IMR-90 (cell line): Measurements from ENCODE around the gene ANXA1. TPM values are rescaled to one million over a fixed set of nuclear protein-coding genes. Genes with fewer than 3 reads are reported as not detected.

Experiments used
- ATAC-seq: fragments of 200-7000 bp; cut with Tn5 transposase; 2 replicates; pipeline ENCODE4 v1.9.1; 2020; ENCODE audit warnings: low read depth, mild to moderate bottlenecking, moderate library complexity
- BruUV-seq: library from RNA; stranded (reverse); fragments of 400-500 nt; replicated peaks from 2 replicates; lab custom pipeline; 2021; lab: Mats Ljungman, UMichigan
- CTCF ChIA-PET: fragments of 300-600 bp; formaldehyde crosslinking; extraction: SDS; loops from one replicate; lab custom pipeline; 2021; ENCODE audit warnings: antibody characterized with exemption; lab: Yijun Ruan, JAX
- POLR2A ChIA-PET: fragments of 300-600 bp; sonication (Branson Sonifier 250); formaldehyde crosslinking; loops from one replicate; lab custom pipeline; 2022; ENCODE audit warnings: antibody characterized with exemption; ENCODE audit not compliant: unreplicated experiment; lab: Charles Lee
- DNase-seq: peaks from one replicate; pipeline ENCODE4 v3.0.0; 2013
- H2AFZ ChIP-seq: replicated peaks from 2 replicates; pipeline ENCODE3; 2013; ENCODE audit warnings: low read length, mild to moderate bottlenecking; ENCODE audit not compliant: poor library complexity
- H2AK5ac ChIP-seq: 2 replicates; pipeline ENCODE4 v1.6.1; 2013; ENCODE audit warnings: low read depth, low read length, inconsistent platforms
- H2AK9ac ChIP-seq: replicated peaks from 2 replicates; pipeline ENCODE3; 2013; ENCODE audit warnings: mild to moderate bottlenecking, low read depth, low read length, moderate library complexity; ENCODE audit not compliant: poor library complexity
- H2BK120ac ChIP-seq: 2 replicates; pipeline ENCODE4 v1.6.1; 2013; ENCODE audit warnings: low read depth, low read length, inconsistent platforms
- H2BK15ac ChIP-seq: 3 replicates; pipeline ENCODE4 v1.6.1; 2013; ENCODE audit warnings: low read depth, low read length, inconsistent platforms
- H2BK20ac ChIP-seq: 2 replicates; pipeline ENCODE4 v1.6.1; 2013; ENCODE audit warnings: low read depth, mild to moderate bottlenecking, inconsistent platforms, low read length, moderate library complexity
- H2BK5ac ChIP-seq: 2 replicates; pipeline ENCODE4 v1.6.1; 2013; ENCODE audit warnings: mild to moderate bottlenecking, low read depth, low read length, inconsistent platforms; ENCODE audit not compliant: poor library complexity, severe bottlenecking
- H3K14ac ChIP-seq: replicated peaks from 2 replicates; pipeline ENCODE4 v1.6.1; 2013; ENCODE audit warnings: low read depth, low read length, inconsistent platforms
- H3K18ac ChIP-seq: 2 replicates; pipeline ENCODE4 v1.6.1; 2013; ENCODE audit warnings: low read depth, low read length, control low read depth
- H3K23ac ChIP-seq: 2 replicates; pipeline ENCODE4 v1.6.1; 2013; ENCODE audit warnings: low read depth, low read length, inconsistent platforms
- H3K27ac ChIP-seq: 2 replicates; pipeline ENCODE4 v1.5.1; 2013; ENCODE audit warnings: mild to moderate bottlenecking, control low read depth, low read length; ENCODE audit not compliant: insufficient read depth
- H3K27me3 ChIP-seq: 2 replicates; pipeline ENCODE4 v1.6.1; 2013; ENCODE audit warnings: low read length; ENCODE audit not compliant: control insufficient read depth, insufficient read depth
- H3K36me3 ChIP-seq: 2 replicates; pipeline ENCODE4 v1.6.1; 2013; ENCODE audit warnings: low read length, mixed read lengths; ENCODE audit not compliant: control insufficient read depth, insufficient read depth
- H3K4ac ChIP-seq: 2 replicates; pipeline ENCODE4 v1.6.1; 2013; ENCODE audit warnings: low read depth, low read length, inconsistent platforms
- H3K4me1 ChIP-seq: 2 replicates; pipeline ENCODE4 v1.6.1; 2013; ENCODE audit warnings: low read length, mixed read lengths; ENCODE audit not compliant: control insufficient read depth, insufficient read depth
- H3K4me2 ChIP-seq: 2 replicates; pipeline ENCODE4 v1.6.1; 2013; ENCODE audit warnings: low read depth, mild to moderate bottlenecking, control low read depth, low read length, moderate library complexity
- H3K4me3 ChIP-seq: 2 replicates; pipeline ENCODE4 v1.5.1; 2013; ENCODE audit warnings: low read depth, mild to moderate bottlenecking, control low read depth, low read length, moderate library complexity; ENCODE audit not compliant: insufficient read depth
- H3K56ac ChIP-seq: 2 replicates; pipeline ENCODE4 v1.6.1; 2013; ENCODE audit warnings: low read length, inconsistent platforms; ENCODE audit not compliant: insufficient read depth; ENCODE audit errors: extremely low read depth
- H3K79me1 ChIP-seq, 2 experiments: 2 replicates each; pipeline ENCODE4 v1.6.1; 2013; ENCODE audit warnings: low read length in 2 of 2, inconsistent platforms in 1 of 2, low read depth in 1 of 2
- H3K9ac ChIP-seq: 2 replicates; pipeline ENCODE4 v1.6.1; 2013; ENCODE audit warnings: low read depth, low read length, control low read depth
- H3K9me1 ChIP-seq: 2 replicates; pipeline ENCODE4 v1.6.1; 2013; ENCODE audit warnings: low read length, inconsistent platforms; ENCODE audit not compliant: insufficient read depth
- H3K9me3 ChIP-seq: 2 replicates; pipeline ENCODE4 v1.6.1; 2013; ENCODE audit warnings: low read length; ENCODE audit not compliant: control insufficient read depth, insufficient read depth
- H4K20me1 ChIP-seq: 2 replicates; pipeline ENCODE4 v1.6.1; 2013; ENCODE audit warnings: low read length, inconsistent platforms; ENCODE audit not compliant: insufficient read depth
- H4K5ac ChIP-seq: 2 replicates; pipeline ENCODE4 v1.6.1; 2013; ENCODE audit warnings: mild to moderate bottlenecking, low read depth, low read length, control low read depth
- H4K8ac ChIP-seq, 2 experiments: 2 replicates each; pipeline ENCODE4 v1.6.1; 2013; ENCODE audit warnings: low read depth in 2 of 2, low read length in 2 of 2, control low read depth in 1 of 2, inconsistent platforms in 1 of 2
- H4K91ac ChIP-seq: 2 replicates; pipeline ENCODE4 v1.6.1; 2013; ENCODE audit warnings: low read depth, low read length, inconsistent platforms; ENCODE audit not compliant: insufficient read depth
- BHLHE40 ChIP-seq: fragments of 150-350 bp; IDR thresholded peaks from 2 replicates; pipeline ENCODE4 v1.6.1; 2016; ENCODE audit warnings: mild to moderate bottlenecking, low read depth, low read length
- CEBPB ChIP-seq: IDR thresholded peaks from 2 replicates; pipeline ENCODE4 v1.6.1; 2012; ENCODE audit warnings: low read depth, low read length, improper control_type of control experiment
- CHD1 ChIP-seq: IDR thresholded peaks from 2 replicates; pipeline ENCODE4 v1.6.1; 2012; ENCODE audit warnings: low read depth, low read length, improper control_type of control experiment
- CTCF ChIP-seq: conservative IDR thresholded peaks from 2 replicates; pipeline ENCODE4 v1.5.1; 2012; ENCODE audit warnings: mild to moderate bottlenecking, low read depth, low read length, improper control_type of control experiment
- ELK1 ChIP-seq: fragments of 150-350 bp; IDR thresholded peaks from 2 replicates; pipeline ENCODE4 v1.6.1; 2016; ENCODE audit warnings: low read depth, mild to moderate bottlenecking, low read length, moderate library complexity, borderline replicate concordance
- FOS ChIP-seq: fragments of 150-350 bp; IDR thresholded peaks from 2 replicates; pipeline ENCODE4 v1.6.1; 2016; ENCODE audit warnings: low read depth, low read length
- MAFK ChIP-seq: IDR thresholded peaks from 2 replicates; pipeline ENCODE4 v1.6.1; 2012; ENCODE audit warnings: low read depth, low read length, improper control_type of control experiment
- MAZ ChIP-seq: IDR thresholded peaks from 2 replicates; pipeline ENCODE4 v1.6.1; 2012; ENCODE audit warnings: low read depth, mild to moderate bottlenecking, low read length, improper control_type of control experiment, moderate library complexity, borderline replicate concordance
- NFE2L2 ChIP-seq: fragments of 150-350 bp; IDR thresholded peaks from 2 replicates; pipeline ENCODE4 v1.6.1; 2016; ENCODE audit warnings: low read depth, mild to moderate bottlenecking, low read length
- POLR2A ChIP-seq: IDR thresholded peaks from 2 replicates; pipeline ENCODE4 v1.6.1; 2012; ENCODE audit warnings: mild to moderate bottlenecking, low read depth, low read length
- RAD21 ChIP-seq: IDR thresholded peaks from 2 replicates; pipeline ENCODE4 v1.6.1; 2012; ENCODE audit warnings: low read length, improper control_type of control experiment
- RCOR1 ChIP-seq: IDR thresholded peaks from 2 replicates; pipeline ENCODE4 v1.6.1; 2012; ENCODE audit warnings: mild to moderate bottlenecking, low read length, improper control_type of control experiment; ENCODE audit not compliant: insufficient replicate concordance
- RFX5 ChIP-seq: IDR thresholded peaks from 2 replicates; pipeline ENCODE4 v1.8.0; 2012; ENCODE audit warnings: low read depth, mild to moderate bottlenecking, low read length, moderate library complexity
- SMC3 ChIP-seq: fragments of 150-350 bp; IDR thresholded peaks from 2 replicates; pipeline ENCODE4 v1.6.1; 2016; ENCODE audit warnings: low read depth, mild to moderate bottlenecking, antibody characterized with exemption, low read length, moderate library complexity
- USF2 ChIP-seq: fragments of 150-350 bp; IDR thresholded peaks from 2 replicates; pipeline ENCODE4 v1.6.1; 2017; ENCODE audit warnings: mild to moderate bottlenecking, antibody characterized with exemption, low read length, low read depth
- WGBS, 2 experiments: methylation state at CpG; one replicate each; pipeline versions ENCODE4 v1.1.5 to v1.1.7; 2013; ENCODE audit warnings: missing lambda C conversion rate in 2 of 2; ENCODE audit not compliant: insufficient read length in 1 of 2; ENCODE audit errors: extremely low coverage in 2 of 2; 5-methylcytosine and 5-hydroxymethylcytosine counted together
- dilution Hi-C: fragments of 300-500 bp; cut with HindIII; formaldehyde crosslinking; loops from one replicate; pipeline ENCODE4 v1.14.3; 2018; ENCODE audit warnings: low sequenced_read_pairs; ENCODE audit not compliant: unreplicated experiment
- in situ Hi-C: fragments of 300-500 bp; cut with MboI; formaldehyde crosslinking; loops from 3 replicates; pipeline ENCODE4 v1.14.3; 2019; ENCODE audit warnings: low sequenced_read_pairs, inconsistent platforms, mixed read lengths
- intact Hi-C: fragments of 100-400 bp; cut with micrococcal nuclease; formaldehyde crosslinking; loops from 2 replicates; pipeline ENCODE4 v1.10.0; 2022
- polyA plus RNA-seq, 3 experiments: library from polyadenylated mRNA; depleted of rRNA; stranded (reverse); fragments of >200 nt; gene quantifications; 2 replicates each; pipeline ENCODE4 v1.2.3, GENCODE V29; 2012; ENCODE audit warnings: low replicate concordance in 1 of 3
- total RNA-seq: library from RNA; depleted of rRNA; stranded (reverse); fragments of >200 nt; gene quantifications from 2 replicates; pipeline ENCODE4 v1.2.3, GENCODE V29; 2012

Gene ANXA1
- total and polyA plus RNA-seq, 2 of the 4 experiments (the other 2 are of a cell fraction): 520 to 583 TPM

- Histone ChIP-seq H2BK120ac (no peak overlapping the region), H2AK5ac (no peak overlapping the region), H4K91ac (no peak overlapping the region), H2BK20ac (no peak overlapping the region), H3K27me3 (no peaks in the 10 kb centered on the region), H3K4me1 (peaks cover 1% of the 10 kb centered on the region; the same call in 1 of the 2 replicates), H3K14ac (no peak overlapping the region), H2BK15ac (no peak overlapping the region), H3K27ac (no peak overlapping the region), H3K79me1 (peaks cover 17 to 26% of the 10 kb centered on the region in 2 experiments), H3K56ac (no peak overlapping the region), H3K4ac (no peak overlapping the region), H3K4me3 (no peak overlapping the region), H3K36me3 (peaks cover 39% of the 10 kb centered on the region), H3K9ac (no peak overlapping the region), H2AK9ac (no peak overlapping the region), H4K20me1 (peaks cover 16% of the 10 kb centered on the region; the same call in 1 of the 2 replicates), H2BK5ac (no peak overlapping the region), H3K18ac (no peak overlapping the region), H4K5ac (no peak overlapping the region), H3K9me3 (no peaks in the 10 kb centered on the region), H3K23ac (no peak overlapping the region), H4K8ac (no peak overlapping the region), H3K4me2 (no peak overlapping the region), H2AFZ (no peak overlapping the region), H3K9me1 (no peaks in the 10 kb centered on the region; the same call in 1 of the 2 replicates)
- no CpG with 5 or more reads among the region's 5 CpGs for WGBS, 2 experiments
- dilution Hi-C loops: no loop called here
- DNase-seq: no peak
- in situ Hi-C loops: no loop called here
- ChIA-PET POLR2A (no interaction called here), CTCF (no interaction called here)
- intact Hi-C loops: no loop called here
- ATAC-seq: no peak
- BruUV-seq: no TSS peak
- TF ChIP-seq USF2: no peak
- TF ChIP-seq RCOR1: no peak
- TF ChIP-seq CEBPB: no peak
- TF ChIP-seq BHLHE40: no peak
- no peak for TF ChIP-seq RFX5
- no peak for TF ChIP-seq ELK1
- no peak for TF ChIP-seq NFE2L2
- no peak for TF ChIP-seq RAD21
- no peak for TF ChIP-seq MAZ
- TF ChIP-seq FOS: no peak
- no peak for TF ChIP-seq CTCF
- no peak for TF ChIP-seq POLR2A
- TF ChIP-seq SMC3: no peak
- no peak for TF ChIP-seq CHD1
- no peak for TF ChIP-seq MAFK
Measured at GRCh38 chr9:73160868-73161267, 9.2 kb downstream of the ANXA1 start.
